Testis (tissue), 3 donors: ENCODE data around the gene STK33. TPM values are rescaled to one million over a fixed set of nuclear protein-coding genes. Genes with fewer than 3 reads are reported as not detected.

ENCODE experiments used
- DNase-seq: peaks from one replicate; pipeline ENCODE4 v3.0.0-alpha.2; 2019
- H3K27ac ChIP-seq, 2 donors: fragments of 200-600 bp; sonication (generic); one replicate each; pipeline ENCODE4 v1.5.1; 2019
- H3K27me3 ChIP-seq: fragments of 200-600 bp; sonication (generic); one replicate; pipeline ENCODE4 v1.5.1; 2019
- H3K36me3 ChIP-seq: fragments of 200-600 bp; sonication (generic); one replicate; pipeline ENCODE4 v1.5.1; 2017; ENCODE audit warnings: low read depth; ENCODE audit errors: missing control alignments
- H3K4me1 ChIP-seq: fragments of 200-600 bp; sonication (generic); one replicate; pipeline ENCODE4 v1.5.1; 2019
- H3K4me3 ChIP-seq, 2 donors: fragments of 200-600 bp; sonication (generic); one replicate each; pipeline ENCODE4 v1.5.1; 2017 to 2019
- H3K9me3 ChIP-seq: fragments of 200-600 bp; sonication (generic); one replicate; pipeline ENCODE4 v1.5.1; 2017
- POLR2A ChIP-seq: fragments of 450-650 bp; IDR thresholded peaks from one replicate; pipeline ENCODE4 v1.6.1; 2017; ENCODE audit warnings: antibody characterized with exemption, mild to moderate bottlenecking, moderate library complexity
- WGBS, 2 donors: methylation state at CpG; one replicate each; pipeline ENCODE4 v1.1.5; 2018; 5-methylcytosine and 5-hydroxymethylcytosine counted together
- intact Hi-C: fragments of 100-400 bp; cut with DNase I; formaldehyde crosslinking; loops from one replicate; pipeline ENCODE4 v1.15.1; 2023; ENCODE audit warnings: low total_unique reads
- polyA plus RNA-seq: library from polyadenylated mRNA; stranded (reverse); fragments of 350-450 nt; fragmentation: Illumina TruSeq; extraction: RNeasy Lipid Tissue Mini Kit (QIAGEN cat#74804); gene quantifications from one replicate; pipeline ENCODE4 v1.2.3, GENCODE V29; 2014; ENCODE audit warnings: low read depth, low replicate concordance; ENCODE audit not compliant: insufficient read depth
- total RNA-seq, 2 donors: library from RNA; depleted of rRNA; stranded (reverse); fragments of >200 nt; gene quantifications; one replicate each; pipeline ENCODE4 v1.2.3, GENCODE V29; 2016
- TF ChIP-seq, protein P1 (sequence below), 3 experiments: fragments of 450-650 bp in 2 of 3; fragments of 200-600 bp in 1 of 3; sonication (generic) in 1 of 3; IDR thresholded peaks; one replicate each; pipeline ENCODE4 v1.5.1; 2016 to 2019; ENCODE audit warnings: antibody characterized with exemption in 3 of 3, mild to moderate bottlenecking in 2 of 3, moderate library complexity in 1 of 3

Gene STK33
- total and polyA plus RNA-seq, 3 donors from 2014 or later = 36.6 to 101 (median 49.9) TPM

DNA sequence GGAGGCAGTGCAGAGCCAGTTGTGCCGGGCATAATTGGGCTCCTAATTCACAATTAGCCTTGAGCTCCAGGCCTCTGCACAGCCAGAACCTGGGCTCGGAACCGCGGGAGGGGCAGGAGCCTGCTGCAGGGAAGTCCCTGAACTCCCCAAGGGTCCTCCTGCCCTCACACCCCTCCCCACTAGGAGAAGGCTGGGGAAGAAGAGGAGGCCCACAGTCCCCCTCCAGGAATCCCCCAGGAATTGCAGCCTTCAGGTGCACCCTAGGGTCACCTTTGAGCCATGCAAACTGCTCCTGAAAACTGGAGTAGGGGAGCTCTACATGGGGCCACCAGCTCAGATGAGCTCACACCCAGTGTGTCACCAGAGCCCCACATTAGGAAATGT is 236.5 kb downstream of the STK33 start:
- Histone ChIP-seq H3K4me3 (no peak overlapping the region), H3K36me3 (no peaks in the 10 kb centered on the region), H3K9me3 (no peaks in the 10 kb centered on the region), H3K27ac (no peak overlapping the region), H3K27me3 (no peaks in the 10 kb centered on the region), H3K4me1 (peaks cover 5% of the 10 kb centered on the region)
- DNase-seq = no peak
- intact Hi-C loops = no loop called here
- TF ChIP-seq, protein P1, sequence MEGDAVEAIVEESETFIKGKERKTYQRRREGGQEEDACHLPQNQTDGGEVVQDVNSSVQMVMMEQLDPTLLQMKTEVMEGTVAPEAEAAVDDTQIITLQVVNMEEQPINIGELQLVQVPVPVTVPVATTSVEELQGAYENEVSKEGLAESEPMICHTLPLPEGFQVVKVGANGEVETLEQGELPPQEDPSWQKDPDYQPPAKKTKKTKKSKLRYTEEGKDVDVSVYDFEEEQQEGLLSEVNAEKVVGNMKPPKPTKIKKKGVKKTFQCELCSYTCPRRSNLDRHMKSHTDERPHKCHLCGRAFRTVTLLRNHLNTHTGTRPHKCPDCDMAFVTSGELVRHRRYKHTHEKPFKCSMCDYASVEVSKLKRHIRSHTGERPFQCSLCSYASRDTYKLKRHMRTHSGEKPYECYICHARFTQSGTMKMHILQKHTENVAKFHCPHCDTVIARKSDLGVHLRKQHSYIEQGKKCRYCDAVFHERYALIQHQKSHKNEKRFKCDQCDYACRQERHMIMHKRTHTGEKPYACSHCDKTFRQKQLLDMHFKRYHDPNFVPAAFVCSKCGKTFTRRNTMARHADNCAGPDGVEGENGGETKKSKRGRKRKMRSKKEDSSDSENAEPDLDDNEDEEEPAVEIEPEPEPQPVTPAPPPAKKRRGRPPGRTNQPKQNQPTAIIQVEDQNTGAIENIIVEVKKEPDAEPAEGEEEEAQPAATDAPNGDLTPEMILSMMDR (IDR thresholded peaks at IDR 0.05) = no peak
- no peak for TF ChIP-seq POLR2A
- 49 to 67% methylated on average over 3 to 4 of the region's 4 CpGs for WGBS, 2 donors

DNA sequence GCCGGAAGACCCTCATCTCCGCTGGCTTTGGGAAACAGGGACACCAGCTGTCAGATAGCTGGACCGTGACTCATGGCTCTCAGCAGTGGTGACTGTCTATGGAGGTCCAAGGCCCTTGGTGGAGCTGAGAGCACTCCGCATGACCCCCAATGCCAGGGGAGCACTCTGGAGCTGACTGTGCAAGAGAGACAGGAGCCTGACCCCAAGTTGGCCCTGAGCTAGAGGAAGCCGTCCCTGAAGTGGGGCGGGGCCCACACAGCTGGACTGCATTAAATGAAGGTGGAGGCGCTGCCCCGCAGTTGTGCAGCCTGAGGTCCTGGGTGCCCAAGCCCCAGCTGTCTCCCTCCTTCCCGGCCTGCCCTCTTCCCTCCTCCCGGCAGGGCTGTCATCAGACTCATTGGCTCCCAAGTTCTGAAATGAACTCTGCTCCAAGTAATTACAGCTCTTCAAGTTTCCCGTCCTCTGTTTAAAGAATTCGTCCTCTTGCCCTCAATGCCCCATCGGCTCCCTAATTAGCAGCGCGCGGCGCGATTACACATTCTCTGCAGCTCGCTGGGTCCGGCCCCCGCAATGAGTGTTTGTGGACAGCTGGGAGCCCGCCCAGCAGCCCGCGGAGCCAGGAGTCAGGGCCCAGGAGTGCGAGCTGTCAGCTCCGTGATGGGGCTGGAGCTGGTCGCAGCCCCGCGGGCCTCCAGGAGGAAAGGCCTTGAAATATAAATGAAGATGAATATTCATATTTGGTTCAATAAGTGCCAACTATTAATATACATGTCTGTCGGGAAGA is 237.1 kb downstream of the STK33 start:
- Histone ChIP-seq H3K9me3 (no peaks in the 10 kb centered on the region), H3K36me3 (no peaks in the 10 kb centered on the region), H3K27me3 (no peaks in the 10 kb centered on the region), H3K4me1 (peaks cover 5% of the 10 kb centered on the region), H3K4me3 (no peak overlapping the region), H3K27ac (no peak overlapping the region)
- intact Hi-C loops = no loop called here
- peak; percentile 57 for DNase-seq
- TF ChIP-seq, protein P1 (IDR thresholded peaks at IDR 0.05) = no peak
- no peak for TF ChIP-seq POLR2A
- 39 to 69% methylated on average over 5 to 30 of the region's 30 CpGs for WGBS, 2 donors

DNA sequence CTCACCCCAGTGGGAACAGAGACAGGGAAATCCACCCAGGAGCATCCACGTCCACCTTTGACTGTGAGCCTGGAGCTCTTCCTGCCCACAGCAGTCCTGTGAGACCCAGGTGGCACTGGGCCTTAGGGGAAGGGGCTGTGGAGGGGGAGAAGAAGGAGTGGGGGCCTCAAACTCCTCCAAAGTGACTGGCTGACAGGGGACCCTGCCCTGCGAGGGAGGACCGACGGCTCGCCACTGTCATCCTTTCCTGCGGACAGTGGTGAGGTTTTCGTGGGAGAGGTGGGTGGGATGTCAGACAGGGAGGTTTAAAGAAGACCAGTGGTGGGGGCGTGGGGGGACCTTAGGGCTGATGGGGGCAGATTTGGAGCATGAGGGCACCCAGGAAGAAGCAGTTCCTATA is 237.8 kb downstream of the STK33 start:
- Histone ChIP-seq H3K27ac (no peak overlapping the region), H3K36me3 (no peaks in the 10 kb centered on the region), H3K4me3 (no peak overlapping the region), H3K9me3 (no peaks in the 10 kb centered on the region), H3K27me3 (no peaks in the 10 kb centered on the region), H3K4me1 (peaks cover 5% of the 10 kb centered on the region)
- TF ChIP-seq POLR2A = no peak
- TF ChIP-seq, protein P1 (IDR thresholded peaks at IDR 0.05) = no peak
- 86 to 94% methylated on average over 8 of the region's 8 CpGs for WGBS, 2 donors
- DNase-seq = no peak
- intact Hi-C loops = no loop called here

DNA sequence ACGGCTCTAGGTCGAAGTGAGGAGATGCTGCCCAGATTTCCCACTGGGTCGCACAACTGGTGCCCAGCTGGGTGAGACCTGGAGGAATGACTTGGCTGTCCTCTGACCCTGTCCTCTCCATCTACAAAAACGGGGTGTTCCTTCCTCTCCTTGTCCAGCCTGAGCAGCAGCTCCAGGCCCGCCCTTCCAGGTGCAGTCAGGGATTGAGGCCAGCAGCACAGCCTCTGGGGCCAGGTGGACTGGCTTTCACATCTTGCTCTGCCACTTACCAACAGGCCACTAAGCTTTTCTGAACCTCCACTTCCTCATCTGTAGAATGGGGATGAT is 238.6 kb downstream of the STK33 start:
- Histone ChIP-seq H3K36me3 (no peaks in the 10 kb centered on the region), H3K27me3 (no peaks in the 10 kb centered on the region), H3K4me1 (peaks cover 5% of the 10 kb centered on the region), H3K4me3 (no peak overlapping the region), H3K27ac (no peak overlapping the region), H3K9me3 (no peaks in the 10 kb centered on the region)
- DNase-seq = no peak
- WGBS, 2 donors = 81 to 87% methylated on average over 5 of the region's 5 CpGs
- TF ChIP-seq, protein P1 (IDR thresholded peaks at IDR 0.05) = no peak
- TF ChIP-seq POLR2A = no peak
- intact Hi-C loops = no loop called here
